HepG2 (cell line): ENCODE data around the gene RTP2. TPM values are rescaled to one million over a fixed set of nuclear protein-coding genes. Genes with fewer than 3 reads are reported as not detected.

Experiments used
- CENPX ChIP-seq: sonication (generic); formaldehyde crosslinking; IDR thresholded peaks from 2 replicates; pipeline ENCODE4 v1.9.0; 2021; ENCODE audit warnings: mild to moderate bottlenecking, missing genetic modification reagents, moderate library complexity
- CHD4 ChIP-seq: fragments of 200-600 bp; sonication (generic); IDR thresholded peaks from 2 replicates; pipeline ENCODE4 v1.7.0; 2017; ENCODE audit warnings: mild to moderate bottlenecking, low read length, borderline replicate concordance
- HNRNPH1 ChIP-seq: fragments of 200-400 bp; formaldehyde crosslinking; optimal IDR thresholded peaks from 2 replicates; pipeline ENCODE3; 2017; ENCODE audit warnings: mild to moderate bottlenecking, low read depth, low read length
- MXD3 ChIP-seq: IDR thresholded peaks from 2 replicates; pipeline ENCODE4 v1.6.1; 2016; ENCODE audit warnings: mild to moderate bottlenecking, missing biosample characterization, missing genetic modification reagents
- MXD4 ChIP-seq: IDR thresholded peaks from 2 replicates; pipeline ENCODE4 v1.6.1; 2016; ENCODE audit warnings: mild to moderate bottlenecking, missing biosample characterization, missing genetic modification reagents
- NBN ChIP-seq: fragments of 450-650 bp; conservative IDR thresholded peaks from 2 replicates; pipeline ENCODE4 v1.6.1; 2017
- SNRNP70 ChIP-seq: fragments of 200-400 bp; formaldehyde crosslinking; IDR thresholded peaks from 2 replicates; pipeline ENCODE4 v1.6.1; 2017; ENCODE audit warnings: mild to moderate bottlenecking, low read depth, low read length, moderate library complexity
- ZBTB40 ChIP-seq, 2 experiments: fragments of 450-650 bp in 1 of 2; sonication (generic) in 1 of 2; formaldehyde crosslinking in 1 of 2; IDR thresholded peaks; 2 replicates each; pipeline versions ENCODE4 v1.6.1 to v1.8.0; 2016 to 2022; ENCODE audit warnings: antibody characterized with exemption in 1 of 2, mild to moderate bottlenecking in 1 of 2, missing genetic modification reagents in 1 of 2
- ZNF207 ChIP-seq: fragments of 450-650 bp; IDR thresholded peaks from 2 replicates; pipeline ENCODE4 v1.6.1; 2016; ENCODE audit warnings: antibody characterized with exemption, borderline replicate concordance
- ZNF232 ChIP-seq: sonication (generic); formaldehyde crosslinking; IDR thresholded peaks from 2 replicates; pipeline ENCODE4 v1.4.0; 2020; ENCODE audit warnings: missing genetic modification reagents, borderline replicate concordance
- ZNF646 ChIP-seq: sonication (generic); formaldehyde crosslinking; IDR thresholded peaks from 2 replicates; pipeline ENCODE4 v1.9.0; 2021; ENCODE audit warnings: mild to moderate bottlenecking, missing genetic modification reagents
- polyA plus RNA-seq, 8 experiments: library from polyadenylated mRNA; depleted of rRNA in 3 of 8; stranded (reverse) in 7 of 8; unstranded in 1 of 8; fragments of >200 nt; fragmentation: Illumina TruSeq in 4 of 8; extraction: Trizol in 4 of 8; gene quantifications; 2 replicates each; pipeline versions ENCODE4 v1.2.1 to v1.2.3, GENCODE V29; 2011 to 2016; ENCODE audit warnings: low read depth in 4 of 8, missing spikeins in 1 of 8, mixed read lengths in 1 of 8; ENCODE audit not compliant: insufficient read depth in 1 of 8
- total RNA-seq, 5 experiments: library from RNA; depleted of rRNA; stranded (reverse); fragments of >200 nt; fragmentation: Illumina TruSeq; extraction: Trizol; gene quantifications; 2 replicates each; pipeline ENCODE4 v1.2.3, GENCODE V29; 2016; ENCODE audit warnings: low read depth in 1 of 5

The RTP2 gene
- total and polyA plus RNA-seq, 2 of the 13 experiments (the other 11 are each of a cell fraction or from before 2014, with no cell fraction given) = not detected

GRCh38 chr3:187669675-187670504, 32.5 kb downstream of the RTP2 start, which contains the start of gene SST (continued):
- TF ChIP-seq MXD4 (CRISPR knock-in tag) (peak; percentile 82; the same call in 1 of the 2 replicates), ZNF232 (peak; percentile 99), CHD4 (no peak), CENPX (CRISPR knock-in tag) (no peak), HNRNPH1 (no peak), MXD3 (CRISPR knock-in tag) (peak; percentile 98), ZBTB40 (IDR thresholded peaks at IDR 0.05) (no peak), ZBTB40 (CRISPR knock-in tag; IDR thresholded peaks at IDR 0.05) (peak; percentile 92), SNRNP70 (no peak), ZNF207 (no peak), NBN (no peak), ZNF646 (CRISPR knock-in tag) (0 out of 2 replicates have a peak, but pooled peaks have one; percentile 30)
